Stimulated activated CD8-positive, alpha-beta memory T cell treated with anti-CD3 and anti-CD28 coated beads, Interleukin-4, amount 100 ng/mL, for 24 hours (primary cell): ENCODE results near the gene OTP.

Experiments used
- DNase-seq: peaks from one replicate; pipeline ENCODE4 v3.0.0-alpha.2; 2020; ENCODE audit warnings: low read depth

Gene OTP

DNA sequence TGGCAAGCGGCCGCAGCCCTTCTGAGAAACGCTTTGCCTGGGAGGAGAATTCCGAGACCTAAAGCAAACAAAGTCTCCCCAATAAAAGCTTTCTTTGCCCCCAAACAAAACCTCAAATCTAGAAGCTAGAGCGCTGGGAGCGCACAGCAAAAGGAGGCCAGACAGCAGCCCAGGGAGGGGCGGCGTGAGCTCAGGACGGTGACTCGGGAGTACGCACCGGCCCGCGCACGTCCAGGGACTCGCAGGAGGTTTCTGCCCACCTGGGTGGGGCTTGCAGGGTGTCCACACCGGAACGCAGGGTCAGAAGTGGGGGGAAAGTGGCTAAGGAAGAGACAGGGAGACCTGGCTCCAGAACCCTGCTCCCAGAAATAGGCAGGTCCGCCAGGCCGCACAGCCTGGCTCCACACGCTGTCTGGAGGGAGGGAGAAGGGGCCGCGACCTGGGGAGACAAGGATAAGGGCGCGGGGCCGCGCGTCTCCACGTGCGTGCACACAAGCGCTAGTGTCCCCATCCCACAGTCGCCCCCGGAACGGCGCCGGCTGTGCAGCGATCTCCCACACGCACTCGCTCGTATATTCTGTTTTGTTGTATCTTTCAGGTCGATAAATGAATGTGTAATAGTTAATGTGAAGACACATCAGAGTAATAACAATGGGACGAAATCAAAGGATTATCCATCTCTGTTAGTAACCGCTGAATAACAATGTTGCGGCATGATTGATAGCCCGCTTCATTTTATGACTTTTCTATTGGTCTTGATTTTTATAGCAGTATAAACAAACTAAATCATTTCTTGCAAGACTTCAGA lies 2.3 kb upstream of the OTP start:
- no peak for DNase-seq

DNA sequence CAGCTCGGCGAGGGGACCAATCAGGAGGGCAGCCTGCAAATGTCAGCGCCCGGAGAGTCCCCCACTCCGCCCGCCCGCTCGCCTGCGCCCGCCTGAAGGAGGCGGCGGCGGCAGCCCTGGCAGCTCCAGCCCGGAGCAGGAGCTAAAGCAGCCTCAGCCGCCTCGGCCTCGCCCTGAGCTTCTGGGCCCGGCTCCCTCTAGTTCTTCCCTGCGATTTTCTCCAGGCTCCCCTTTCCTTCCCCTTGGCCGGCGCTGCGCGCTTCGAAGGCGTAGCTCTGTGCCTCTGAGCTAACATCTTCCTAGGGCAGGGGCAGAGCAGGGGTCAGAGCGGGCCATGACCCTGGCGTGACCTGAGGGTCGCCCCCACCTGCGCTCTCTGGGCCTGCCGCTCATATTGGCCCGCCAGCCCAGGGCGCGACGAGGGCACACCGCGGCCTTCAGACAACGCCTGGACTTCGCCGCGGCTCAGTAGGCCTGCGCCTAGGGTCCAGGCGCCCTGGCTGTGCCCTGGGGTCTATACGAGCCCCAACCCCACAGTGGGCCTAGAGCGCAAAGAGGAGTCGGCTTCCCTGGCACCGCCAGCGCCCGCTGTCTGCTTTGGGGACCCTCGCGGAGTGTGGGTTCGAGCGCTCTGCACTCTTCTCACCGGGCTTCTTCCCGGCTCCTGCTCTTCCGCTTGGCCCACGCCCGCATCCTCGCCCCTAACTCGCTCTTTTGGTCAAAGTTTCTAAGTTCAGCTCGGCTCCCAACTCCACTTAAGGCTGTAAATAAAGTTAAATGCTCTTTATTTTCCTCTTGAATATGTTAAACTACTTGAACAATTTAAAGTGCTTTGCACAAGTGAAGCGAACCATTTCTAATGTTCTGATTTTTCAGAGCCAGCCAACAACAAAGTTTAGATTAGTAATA lies 504 bp upstream of the OTP start:
- DNase-seq = no peak

GRCh38 chr5:77637170-77637997 lies 1.1 kb downstream of the OTP start:
- no peak for DNase-seq

- DNase-seq = no peak
Observed at GRCh38 chr5:77636641-77637169, 1.8 kb downstream of the OTP start.

DNA sequence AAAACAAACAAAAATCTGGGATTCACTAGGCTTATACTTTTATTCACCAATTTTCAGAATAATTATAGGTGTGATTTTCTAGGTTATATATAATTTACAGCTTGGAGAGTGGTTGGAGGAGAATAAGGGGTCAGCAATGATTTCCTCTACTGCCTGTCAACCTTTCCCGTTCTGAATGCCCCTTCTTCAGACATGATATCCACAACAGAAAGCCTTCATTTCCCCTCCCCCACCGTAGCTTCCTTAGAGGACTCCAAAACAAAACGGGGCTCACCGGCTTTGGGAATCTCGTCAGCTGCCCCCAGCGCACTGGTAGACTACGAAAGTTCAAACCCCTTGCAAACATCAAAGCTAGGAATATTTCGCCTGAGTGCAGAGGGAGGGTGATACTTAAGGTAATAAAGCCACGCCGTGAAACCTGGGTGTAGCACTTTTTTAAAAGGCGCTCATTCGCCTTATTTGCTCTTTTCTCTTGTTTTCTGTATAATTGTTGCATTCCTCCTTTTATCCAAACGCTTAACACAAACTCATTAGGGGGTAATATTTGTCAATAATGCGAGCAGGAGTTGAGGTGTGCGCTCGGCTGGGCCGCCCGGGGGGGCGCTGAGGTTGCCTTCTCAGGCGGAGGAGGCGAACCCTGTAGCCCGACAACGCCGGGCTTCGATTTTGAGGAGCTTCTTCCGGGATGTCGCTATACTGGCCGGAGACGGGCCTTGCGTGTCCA lies 2.4 kb downstream of the OTP start:
- DNase-seq = no peak

DNA sequence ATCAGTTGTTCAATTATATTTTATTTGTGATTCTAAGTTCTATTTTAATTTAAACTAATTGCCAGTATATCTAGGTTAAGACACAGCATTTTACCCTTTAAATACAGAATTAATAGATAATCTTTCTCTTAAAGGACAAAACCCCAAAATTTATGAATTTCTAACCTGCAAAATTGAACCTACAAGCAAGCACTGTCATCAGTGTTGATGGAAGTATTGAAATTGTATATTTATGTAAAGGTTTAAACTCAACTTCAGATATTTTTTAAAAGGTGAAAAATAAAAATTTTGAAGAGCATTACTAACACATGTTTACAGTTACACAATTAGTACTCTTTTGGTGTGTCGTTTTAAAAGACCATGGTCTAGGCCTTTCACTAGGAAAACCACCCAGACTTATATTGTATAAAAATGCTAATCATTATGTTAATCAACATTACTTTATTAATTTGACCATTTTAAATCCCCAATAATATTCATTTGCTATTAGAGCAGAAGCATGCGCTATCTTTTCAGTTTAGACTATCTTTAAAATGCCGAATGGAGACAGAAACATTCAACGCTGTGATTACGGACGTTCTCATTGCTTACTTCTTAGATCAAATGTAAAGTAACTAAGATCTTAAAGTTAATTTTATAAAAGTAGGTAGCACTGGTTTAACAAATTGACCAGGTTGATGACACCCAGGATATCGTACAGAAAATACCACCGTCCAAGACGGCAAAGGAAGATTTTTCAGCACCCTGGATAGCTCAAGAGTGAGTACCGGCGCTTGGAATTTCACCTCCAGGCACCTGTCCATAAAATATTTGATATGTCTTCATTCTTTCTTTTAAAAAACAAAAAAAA lies 3.2 kb downstream of the OTP start:
- DNase-seq = no peak

DNA sequence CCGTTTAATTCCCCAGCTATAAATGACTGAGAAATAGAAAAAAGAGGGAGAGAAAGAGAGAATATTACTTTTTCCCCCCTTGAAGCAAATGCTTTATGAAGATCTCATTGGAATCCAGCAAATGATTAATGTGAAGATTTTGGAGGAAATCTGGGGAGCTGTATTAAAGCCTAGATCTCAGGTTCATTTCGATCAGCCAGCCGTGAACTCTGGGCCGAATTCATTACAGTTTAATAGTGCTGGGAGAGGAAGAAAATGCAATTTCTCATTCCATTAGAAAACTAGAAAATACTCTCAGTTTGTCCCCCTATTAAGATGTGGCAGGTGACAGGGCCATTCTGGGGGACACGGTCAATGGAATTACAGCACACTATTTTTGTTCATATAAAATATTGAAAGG lies 4.8 kb downstream of the OTP start:
- no peak for DNase-seq

DNA sequence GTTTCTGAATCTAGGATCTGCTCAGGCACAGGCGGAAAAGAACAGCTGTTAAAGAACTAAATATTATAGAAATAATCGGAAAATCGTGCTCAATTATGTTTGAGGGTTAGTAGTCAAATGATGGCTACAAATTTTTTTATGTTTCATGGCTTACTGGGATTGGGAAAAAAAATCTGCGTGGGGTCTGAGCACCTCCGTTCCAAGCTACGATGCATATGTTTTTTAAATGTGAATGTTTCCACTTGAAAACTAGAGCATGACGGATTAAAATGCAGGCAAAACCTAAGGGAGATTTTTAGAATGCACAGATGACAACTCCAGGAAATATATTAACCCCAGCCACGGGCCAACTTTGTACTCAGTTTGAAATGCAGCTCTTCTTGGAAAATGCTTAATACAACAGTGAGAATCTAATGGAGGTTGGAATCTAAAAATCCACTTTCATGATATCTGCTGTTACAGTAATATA lies 5.3 kb downstream of the OTP start:
- no peak for DNase-seq

GRCh38 chr5:77632526-77633206 lies 5.8 kb downstream of the OTP start:
- no peak for DNase-seq

DNA sequence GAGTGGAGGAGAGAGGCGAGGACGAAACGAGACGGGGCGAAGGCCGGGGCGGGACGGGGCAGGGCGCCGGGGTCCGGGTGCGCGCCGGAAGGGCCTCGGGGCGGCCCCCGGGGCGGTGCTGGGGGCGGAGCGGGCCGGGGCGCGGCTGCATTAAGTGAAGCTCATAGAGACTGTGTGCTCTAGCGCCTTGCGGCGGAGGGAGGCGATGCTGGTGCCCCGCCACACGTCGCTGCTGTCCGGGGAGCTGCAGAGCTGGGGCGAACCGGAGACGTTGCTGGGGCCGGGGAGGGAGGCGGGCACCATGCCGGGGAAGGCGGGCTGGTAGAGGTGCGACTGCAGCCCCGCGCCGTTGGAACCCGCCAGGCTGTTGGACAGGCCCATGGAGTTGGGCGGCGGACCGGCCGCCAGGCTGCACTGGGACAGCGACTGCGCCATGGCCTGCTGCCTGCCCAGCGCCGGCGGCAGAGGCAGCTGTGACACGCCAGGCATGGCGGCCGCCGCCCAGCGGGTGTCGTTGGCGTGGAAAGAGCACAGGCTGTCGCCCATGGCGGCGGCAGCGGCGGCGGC lies 8.3 kb downstream of the OTP start:
- DNase-seq = peak; percentile 26

- DNase-seq = no peak
Observed at GRCh38 chr5:77629509-77630113, 8.9 kb downstream of the OTP start.

DNA sequence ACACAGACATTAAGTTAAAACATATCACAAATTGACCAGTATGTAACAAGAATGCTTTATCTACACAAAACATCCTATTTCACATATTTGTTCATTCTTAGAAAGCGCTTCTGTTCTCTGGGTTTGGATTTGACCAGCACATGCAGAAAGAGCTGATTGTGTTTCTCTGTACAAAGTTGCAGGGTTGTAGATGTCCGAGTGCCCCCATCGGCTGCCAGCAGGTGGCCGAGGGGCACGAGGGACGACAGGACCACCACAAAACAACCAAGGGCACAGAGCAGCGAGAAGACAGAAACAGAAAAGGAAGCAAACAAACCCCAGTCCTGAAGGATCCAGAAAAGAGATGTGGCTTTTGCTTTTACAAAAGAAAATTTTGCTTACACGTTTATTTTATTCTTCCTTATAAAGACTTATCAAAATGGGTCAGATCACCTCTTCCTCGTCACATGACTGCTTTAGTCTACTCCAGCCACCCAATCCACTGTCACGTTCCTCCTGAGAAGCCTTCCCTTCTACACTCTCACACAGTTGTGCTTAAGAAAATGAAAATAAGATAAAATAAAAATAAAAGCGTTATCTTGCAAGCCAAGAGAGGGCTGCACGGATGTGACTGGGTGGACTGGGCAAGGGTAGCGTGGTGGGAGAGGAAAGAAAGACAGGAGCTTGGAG lies 9.5 kb downstream of the OTP start:
- no peak for DNase-seq

DNA sequence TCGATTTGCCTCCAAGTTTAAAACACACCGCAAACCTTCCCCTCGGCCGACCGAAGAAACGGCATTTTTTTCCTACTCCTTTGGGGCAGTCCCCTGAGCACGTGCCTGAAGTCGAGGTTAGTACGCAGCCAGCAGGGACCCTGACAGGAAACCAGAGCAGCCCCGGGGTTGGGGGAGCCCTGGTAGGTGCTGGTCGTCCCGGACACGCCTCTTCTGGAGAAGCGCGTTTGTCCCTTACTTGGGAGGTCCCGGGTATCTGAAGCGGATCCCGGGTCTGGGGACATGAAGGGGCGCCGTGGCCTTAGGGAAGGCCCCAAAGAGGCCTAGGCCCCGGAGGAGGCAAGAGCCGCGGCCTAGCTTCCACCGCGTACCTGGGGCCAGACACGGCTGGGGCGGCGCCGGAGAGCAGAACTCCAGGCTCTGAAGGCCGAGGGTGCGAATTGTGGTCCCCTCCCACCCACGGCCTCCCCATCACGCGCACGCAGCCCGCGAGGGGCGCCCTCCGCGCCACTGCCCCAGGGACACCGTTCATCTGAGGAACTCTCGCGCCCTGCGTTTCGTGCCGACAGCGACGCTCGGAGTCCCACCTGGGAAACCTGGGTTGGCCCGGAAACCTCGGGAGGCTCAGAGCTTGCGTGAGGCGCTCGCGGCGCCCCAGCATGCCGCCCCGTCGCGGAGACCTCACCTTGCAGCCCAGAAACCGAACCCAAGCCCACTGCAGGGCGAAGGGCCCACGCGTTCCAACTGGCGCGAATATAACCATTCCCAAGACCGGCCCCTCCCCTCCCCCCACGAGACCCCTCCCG lies 10.4 kb downstream of the OTP start:
- DNase-seq = no peak

DNA sequence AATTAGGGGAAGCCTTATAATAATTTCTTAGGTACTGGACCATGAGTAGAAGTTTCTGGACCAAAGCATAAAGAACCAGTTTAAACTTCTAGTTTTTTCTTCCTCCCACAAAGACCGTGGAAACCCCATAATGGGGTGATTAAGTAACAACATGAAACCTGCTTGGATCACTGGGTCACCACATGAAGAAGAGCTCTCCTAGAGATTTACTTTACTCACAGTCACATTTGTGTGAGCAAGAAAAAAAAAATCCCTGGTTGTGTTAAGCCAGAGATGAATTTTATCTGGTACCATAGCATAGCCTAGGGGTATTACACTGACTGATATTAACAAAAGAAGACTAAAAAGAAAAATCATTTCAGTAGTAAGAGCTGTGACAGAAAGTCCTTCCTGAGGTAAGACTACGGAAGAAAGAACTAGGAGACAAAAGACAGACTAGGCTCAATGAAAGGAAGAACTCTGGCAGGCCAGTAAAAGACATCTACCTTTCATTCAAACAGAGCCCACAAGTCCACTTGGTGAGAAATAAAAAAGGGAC lies 15.2 kb downstream of the OTP start:
- DNase-seq = no peak

- DNase-seq = no peak
Observed at GRCh38 chr5:77621440-77621839, 17.1 kb downstream of the OTP start.

- no peak for DNase-seq
Observed at GRCh38 chr5:77620405-77620804, 18.1 kb downstream of the OTP start.

DNA sequence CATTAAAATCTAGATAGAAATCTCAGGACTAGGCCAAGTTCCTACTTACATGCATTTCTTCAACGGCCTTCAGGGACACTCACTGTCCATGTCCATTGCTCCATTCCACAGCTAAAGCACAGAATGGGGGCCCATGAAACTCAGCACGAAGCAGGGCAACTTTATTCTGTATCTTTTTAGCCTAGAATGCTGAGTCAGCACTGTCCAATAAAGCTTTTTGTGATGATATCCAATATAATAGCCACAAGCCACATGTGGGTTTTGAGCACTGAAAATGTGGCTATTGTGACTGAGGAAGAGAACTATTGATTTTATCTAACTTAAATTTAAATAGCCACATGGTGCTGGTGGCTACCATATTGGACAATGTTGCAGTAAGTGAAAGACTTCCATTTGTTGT lies 21.6 kb downstream of the OTP start:
- no peak for DNase-seq
